DND-41 (cell line): Measurements from ENCODE around the gene MAPK7.

ENCODE experiments used
- EZH2 ChIP-seq: IDR thresholded peaks from 3 replicates; pipeline ENCODE4 v1.6.1; 2012; ENCODE audit warnings: borderline replicate concordance, low read depth, mild to moderate bottlenecking, moderate library complexity, low read length, inconsistent platforms; ENCODE audit not compliant: severe bottlenecking
- TF ChIP-seq, protein P1 (sequence below): IDR thresholded peaks from 2 replicates; pipeline ENCODE4 v1.5.1; 2012; ENCODE audit warnings: borderline replicate concordance, low read length, moderate library complexity, mild to moderate bottlenecking; ENCODE audit not compliant: poor library complexity, severe bottlenecking; ENCODE audit errors: extremely low read depth

GRCh38 chr17:19329136-19329535, 49.2 kb upstream of the MAPK7 start:
- TF ChIP-seq, protein P1, sequence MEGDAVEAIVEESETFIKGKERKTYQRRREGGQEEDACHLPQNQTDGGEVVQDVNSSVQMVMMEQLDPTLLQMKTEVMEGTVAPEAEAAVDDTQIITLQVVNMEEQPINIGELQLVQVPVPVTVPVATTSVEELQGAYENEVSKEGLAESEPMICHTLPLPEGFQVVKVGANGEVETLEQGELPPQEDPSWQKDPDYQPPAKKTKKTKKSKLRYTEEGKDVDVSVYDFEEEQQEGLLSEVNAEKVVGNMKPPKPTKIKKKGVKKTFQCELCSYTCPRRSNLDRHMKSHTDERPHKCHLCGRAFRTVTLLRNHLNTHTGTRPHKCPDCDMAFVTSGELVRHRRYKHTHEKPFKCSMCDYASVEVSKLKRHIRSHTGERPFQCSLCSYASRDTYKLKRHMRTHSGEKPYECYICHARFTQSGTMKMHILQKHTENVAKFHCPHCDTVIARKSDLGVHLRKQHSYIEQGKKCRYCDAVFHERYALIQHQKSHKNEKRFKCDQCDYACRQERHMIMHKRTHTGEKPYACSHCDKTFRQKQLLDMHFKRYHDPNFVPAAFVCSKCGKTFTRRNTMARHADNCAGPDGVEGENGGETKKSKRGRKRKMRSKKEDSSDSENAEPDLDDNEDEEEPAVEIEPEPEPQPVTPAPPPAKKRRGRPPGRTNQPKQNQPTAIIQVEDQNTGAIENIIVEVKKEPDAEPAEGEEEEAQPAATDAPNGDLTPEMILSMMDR = no peak
- TF ChIP-seq EZH2 = no peak
